Keratinocyte (primary cell): Measurements from ENCODE around the gene GALNT14.

Experiments used
- CTCF ChIP-seq, 3 experiments: IDR thresholded peaks in 1 of 3; conservative IDR thresholded peaks in 1 of 3; optimal IDR thresholded peaks in 1 of 3; 2 replicates in 2 of 3; 3 replicates in 1 of 3; pipeline versions ENCODE3 to v1.5.1; 2011; ENCODE audit warnings: low read length in 3 of 3, mild to moderate bottlenecking in 3 of 3, moderate library complexity in 2 of 3, control low read depth in 1 of 3, inconsistent platforms in 1 of 3; ENCODE audit not compliant: insufficient read depth in 2 of 3; ENCODE audit errors: extremely low read depth in 1 of 3
- EZH2 ChIP-seq: IDR thresholded peaks from one replicate; pipeline ENCODE4 v1.6.1; 2012; ENCODE audit warnings: inconsistent platforms, mild to moderate bottlenecking, low read length, moderate library complexity

GRCh38 chr2:30931841-30932407 lies 206.3 kb downstream of the GALNT14 start:
- no peak for TF ChIP-seq EZH2
- TF ChIP-seq CTCF (optimal IDR thresholded peaks at IDR 0.05 in 1 of 3, IDR thresholded peaks at IDR 0.05 in 1 of 3, conservative IDR thresholded peaks at IDR 0.05 in 1 of 3; ENCODE audit: extremely low read depth in 1 of 3, insufficient read depth in 2 of 3, low read length in 3 of 3) = no peak
